GM18520 (cell line): ENCODE measurements around the gene F2.
"Not testable (repeated sequence)": the region's sequence is repeated elsewhere in the genome, so short reads cannot be mapped to it uniquely, and the experiment has no call there.

Experiments used
- ATAC-seq: cut with Tn5 transposase; IDR thresholded peaks from one replicate; pipeline ENCODE4 v1.9.1; 2021; ENCODE audit not compliant: unreplicated experiment

F2 gene

GRCh38 chr11:46719048-46719542 lies at the start of gene F2:
TSS of gene F2 (plus strand) at chr11:46719213. CDS start at chr11:46719236, 23 bp downstream.
- ATAC-seq: no peak

- ATAC-seq: no peak
Observed at GRCh38 chr11:46669711-46670139, 49.3 kb upstream of the F2 start.

- ATAC-seq: not testable (repeated sequence)
Observed at GRCh38 chr11:46670521-46670920, 48.5 kb upstream of the F2 start.

GRCh38 chr11:46671958-46672315 lies 47.1 kb upstream of the F2 start:
- no peak for ATAC-seq

GRCh38 chr11:46672381-46672839 lies 46.6 kb upstream of the F2 start:
- ATAC-seq: no peak

GRCh38 chr11:46673713-46674462 lies 45.1 kb upstream of the F2 start:
- no peak for ATAC-seq

- ATAC-seq: no peak
Observed at GRCh38 chr11:46674463-46675287, 44.3 kb upstream of the F2 start.

- ATAC-seq: no peak
Observed at GRCh38 chr11:46675288-46675851, 43.6 kb upstream of the F2 start.

GRCh38 chr11:46675949-46676348 lies 43.1 kb upstream of the F2 start:
- ATAC-seq: no peak

- ATAC-seq: no peak
Observed at GRCh38 chr11:46676436-46677158, 42.4 kb upstream of the F2 start.

- no peak for ATAC-seq
Observed at GRCh38 chr11:46677169-46677568, 41.8 kb upstream of the F2 start.

GRCh38 chr11:46677991-46678740 lies 40.8 kb upstream of the F2 start:
- ATAC-seq: no peak

GRCh38 chr11:46678741-46679130 lies 40.3 kb upstream of the F2 start:
- no peak for ATAC-seq

GRCh38 chr11:46679241-46680163 lies 39.5 kb upstream of the F2 start:
- ATAC-seq: no peak

- no peak for ATAC-seq
Observed at GRCh38 chr11:46680164-46680760, 38.8 kb upstream of the F2 start.

GRCh38 chr11:46680815-46681214 lies 38.2 kb upstream of the F2 start:
- no peak for ATAC-seq

GRCh38 chr11:46681814-46682213 lies 37.2 kb upstream of the F2 start:
- ATAC-seq: no peak

GRCh38 chr11:46682773-46683752 lies 36.0 kb upstream of the F2 start:
- no peak for ATAC-seq
